Measurements from ENCODE around the gene SF3A2.

Gene SF3A2

DNA sequence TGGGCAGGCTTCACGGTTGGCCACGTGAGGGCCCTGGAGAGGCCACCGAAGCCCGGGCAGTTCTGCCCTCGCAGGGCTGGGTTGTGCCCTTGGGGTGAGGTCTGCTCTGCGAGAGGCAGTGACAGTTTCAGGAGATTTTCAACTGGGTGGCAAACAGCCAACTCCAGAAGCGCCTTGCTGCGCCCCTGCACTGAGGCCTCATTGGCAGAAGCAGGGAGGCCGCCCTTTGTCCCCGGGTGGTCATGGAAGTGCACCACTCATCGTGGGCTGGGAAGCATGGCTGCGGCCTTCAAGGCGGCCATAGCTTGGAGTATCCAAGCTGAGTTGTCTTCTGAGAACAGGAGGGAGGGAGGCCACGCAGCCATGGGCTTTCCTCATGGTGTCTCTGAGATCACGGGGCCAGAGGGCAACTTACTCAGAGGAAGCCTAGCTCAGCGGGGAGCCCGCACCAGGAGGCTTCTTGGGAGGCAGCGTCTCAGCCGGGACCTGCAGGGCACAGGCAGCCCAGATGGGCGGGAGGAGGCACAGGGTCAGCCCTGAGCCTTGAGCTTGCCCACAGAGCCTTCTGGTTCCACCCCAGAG lies 15.3 kb upstream of the SF3A2 start:
- Histone ChIP-seq H3K9ac (ENCODE audit: low read depth, low read length) (no peak overlapping the region), H3K27ac (ENCODE audit: low read depth, low read length) (no peak overlapping the region), H3K36me3 (ENCODE audit: insufficient read depth, low read length) (peaks cover 69% of the 10 kb centered on the region), H3K4me3 (ENCODE audit: low read length) (no peak overlapping the region), H3K4me1 (ENCODE audit: insufficient read depth, low read length) (no peaks in the 10 kb centered on the region), H3K27me3 (ENCODE audit: insufficient read depth, low read length) (no peaks in the 10 kb centered on the region), H3K9me3 (ENCODE audit: insufficient read depth, low read depth, low read length) (no peaks in the 10 kb centered on the region)
- WGBS = 91% methylated on average over 20 of the region's 20 CpGs

GRCh38 chr19:2221918-2222317 lies 14.7 kb upstream of the SF3A2 start:
- H3K27ac ChIP-seq (ENCODE audit: low read depth, low read length) = no peak overlapping the region
- no peak overlapping the region for H3K9ac ChIP-seq (ENCODE audit: low read depth, low read length)
- H3K27me3 ChIP-seq (ENCODE audit: insufficient read depth, low read length) = no peaks in the 10 kb centered on the region
- peaks cover 65% of the 10 kb centered on the region for H3K36me3 ChIP-seq (ENCODE audit: insufficient read depth, low read length)
- no peaks in the 10 kb centered on the region for H3K4me1 ChIP-seq (ENCODE audit: insufficient read depth, low read length)
- WGBS = 94% methylated on average over 20 of the region's 20 CpGs
- H3K9me3 ChIP-seq (ENCODE audit: insufficient read depth, low read depth, low read length) = no peaks in the 10 kb centered on the region
- no peak overlapping the region for H3K4me3 ChIP-seq (ENCODE audit: low read length)

- WGBS = 93% methylated on average over 18 of the region's 18 CpGs
- peaks cover 60% of the 10 kb centered on the region for H3K36me3 ChIP-seq (ENCODE audit: insufficient read depth, low read length)
These were observed 13.2 kb upstream of the SF3A2 start for GRCh38 chr19:2223391-2223790.

DNA sequence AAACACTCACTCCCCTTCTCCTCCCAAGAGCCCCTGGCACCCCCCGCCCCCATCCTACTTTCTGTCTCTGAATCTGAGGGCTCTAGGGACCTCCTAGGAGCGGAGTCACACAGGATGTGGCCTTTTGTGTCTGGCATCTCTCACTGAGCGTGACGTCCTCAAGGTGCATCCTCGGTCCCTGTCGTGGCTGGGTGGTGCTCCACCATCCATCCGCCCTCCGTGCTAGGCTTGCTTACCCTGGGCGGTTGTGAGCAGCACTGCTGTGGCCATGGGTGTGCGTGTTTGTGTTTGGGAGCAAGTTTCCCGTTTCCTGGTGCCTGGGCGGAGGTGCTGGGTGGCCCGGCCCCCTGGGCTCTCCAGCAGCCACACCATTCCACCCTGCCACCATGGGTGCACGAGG lies 12.7 kb upstream of the SF3A2 start:
- H3K27me3 ChIP-seq (ENCODE audit: insufficient read depth, low read length) = no peaks in the 10 kb centered on the region
- H3K9ac ChIP-seq (ENCODE audit: low read depth, low read length) = no peak overlapping the region
- H3K27ac ChIP-seq (ENCODE audit: low read depth, low read length) = no peak overlapping the region
- H3K36me3 ChIP-seq (ENCODE audit: insufficient read depth, low read length) = peaks cover 59% of the 10 kb centered on the region
- no peaks in the 10 kb centered on the region for H3K4me1 ChIP-seq (ENCODE audit: insufficient read depth, low read length)
- H3K4me3 ChIP-seq (ENCODE audit: low read length) = no peak overlapping the region
- 96% methylated on average over 14 of the region's 14 CpGs for WGBS
- H3K9me3 ChIP-seq (ENCODE audit: insufficient read depth, low read depth, low read length) = no peaks in the 10 kb centered on the region

More at GRCh38 chr19:2223391-2223790, 13.2 kb upstream of the SF3A2 start:
- Histone ChIP-seq H3K4me3 (ENCODE audit: low read length) (no peak overlapping the region), H3K4me1 (ENCODE audit: insufficient read depth, low read length) (no peaks in the 10 kb centered on the region), H3K9ac (ENCODE audit: low read depth, low read length) (no peak overlapping the region), H3K9me3 (ENCODE audit: insufficient read depth, low read depth, low read length) (no peaks in the 10 kb centered on the region), H3K27ac (ENCODE audit: low read depth, low read length) (no peak overlapping the region), H3K27me3 (ENCODE audit: insufficient read depth, low read length) (no peaks in the 10 kb centered on the region)

DNA sequence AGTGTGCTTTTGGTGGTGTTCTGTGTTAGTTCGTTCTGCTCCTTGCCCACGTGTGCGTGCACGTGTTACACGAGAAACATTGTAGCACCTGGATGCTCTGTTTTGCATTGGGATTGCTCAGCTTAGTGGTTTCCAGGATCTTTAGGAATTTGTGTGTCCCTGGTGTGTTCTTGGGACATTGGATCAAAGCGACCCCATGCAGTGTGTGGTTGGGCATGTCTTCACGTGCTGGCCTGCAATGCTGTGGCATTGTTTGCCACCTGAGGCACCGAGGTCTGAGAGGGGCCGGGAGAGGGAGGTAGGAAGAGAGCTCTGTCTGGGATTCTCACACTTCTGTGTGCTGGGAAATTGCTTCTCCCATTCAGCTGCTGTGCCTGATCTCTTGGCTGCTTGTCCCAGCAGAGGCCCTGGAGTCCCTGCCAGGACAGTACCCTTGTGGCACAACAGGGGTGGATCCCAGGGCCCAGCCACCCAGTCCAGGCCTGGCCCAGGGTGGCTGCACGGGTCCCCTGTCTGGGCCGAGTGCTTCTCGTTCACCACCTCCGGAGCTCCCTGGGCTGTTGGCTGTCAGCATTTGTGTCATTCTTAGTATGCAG lies 11.8 kb upstream of the SF3A2 start:
- Histone ChIP-seq H3K27me3 (ENCODE audit: insufficient read depth, low read length) (no peaks in the 10 kb centered on the region), H3K27ac (ENCODE audit: low read depth, low read length) (no peak overlapping the region), H3K36me3 (ENCODE audit: insufficient read depth, low read length) (peaks cover 61% of the 10 kb centered on the region), H3K9ac (ENCODE audit: low read depth, low read length) (no peak overlapping the region), H3K4me3 (ENCODE audit: low read length) (no peak overlapping the region), H3K9me3 (ENCODE audit: insufficient read depth, low read depth, low read length) (no peaks in the 10 kb centered on the region), H3K4me1 (ENCODE audit: insufficient read depth, low read length) (no peaks in the 10 kb centered on the region)
- 94% methylated on average over 13 of the region's 13 CpGs for WGBS

DNA sequence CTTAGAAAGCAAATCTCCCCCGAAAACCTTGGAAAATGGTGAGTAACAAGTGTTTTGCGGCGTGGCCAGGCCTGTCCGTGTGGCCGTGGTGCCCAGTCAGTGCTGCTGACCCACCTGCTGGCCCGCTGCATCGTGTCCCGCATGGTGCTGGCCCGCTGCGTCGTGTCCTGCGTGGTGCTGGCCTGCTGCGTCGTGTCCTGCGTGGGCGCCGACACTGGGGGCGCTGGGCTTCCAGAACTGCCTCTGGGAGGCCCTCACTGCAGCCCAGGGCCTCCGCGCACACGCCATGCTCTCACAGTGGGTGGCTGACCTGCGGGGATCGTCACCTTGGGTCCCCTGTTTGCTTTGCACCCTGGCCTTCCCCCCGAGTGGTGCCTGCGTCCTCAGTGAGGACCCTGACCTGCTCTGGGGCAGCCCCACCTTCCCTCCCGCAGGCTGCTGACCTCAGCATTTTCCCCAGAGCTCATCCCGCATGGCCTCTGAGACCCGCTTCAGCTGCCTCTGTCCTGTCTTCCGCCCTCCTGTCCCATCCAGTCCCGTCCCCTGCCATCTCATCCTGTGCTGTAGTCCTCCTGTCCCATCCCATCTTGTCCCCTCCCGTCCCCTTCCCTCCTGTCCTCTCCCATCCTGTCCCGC lies 11.1 kb upstream of the SF3A2 start:
- no peaks in the 10 kb centered on the region for H3K9me3 ChIP-seq (ENCODE audit: insufficient read depth, low read depth, low read length)
- no peaks in the 10 kb centered on the region for H3K4me1 ChIP-seq (ENCODE audit: insufficient read depth, low read length)
- no peak overlapping the region for H3K27ac ChIP-seq (ENCODE audit: low read depth, low read length)
- H3K27me3 ChIP-seq (ENCODE audit: insufficient read depth, low read length) = no peaks in the 10 kb centered on the region
- H3K36me3 ChIP-seq (ENCODE audit: insufficient read depth, low read length) = peaks cover 60% of the 10 kb centered on the region
- 96% methylated on average over 32 of the region's 32 CpGs for WGBS
- H3K9ac ChIP-seq (ENCODE audit: low read depth, low read length) = no peak overlapping the region
- H3K4me3 ChIP-seq (ENCODE audit: low read length) = no peak overlapping the region

- Histone ChIP-seq H3K27ac (ENCODE audit: low read depth, low read length) (no peak overlapping the region), H3K27me3 (ENCODE audit: insufficient read depth, low read length) (no peaks in the 10 kb centered on the region), H3K36me3 (ENCODE audit: insufficient read depth, low read length) (peaks cover 59% of the 10 kb centered on the region), H3K9me3 (ENCODE audit: insufficient read depth, low read depth, low read length) (no peaks in the 10 kb centered on the region), H3K9ac (ENCODE audit: low read depth, low read length) (no peak overlapping the region), H3K4me3 (ENCODE audit: low read length) (no peak overlapping the region), H3K4me1 (ENCODE audit: insufficient read depth, low read length) (no peaks in the 10 kb centered on the region)
- WGBS = 97% methylated on average over 59 of the region's 59 CpGs
These were observed 10.4 kb upstream of the SF3A2 start for GRCh38 chr19:2226051-2226839.

DNA sequence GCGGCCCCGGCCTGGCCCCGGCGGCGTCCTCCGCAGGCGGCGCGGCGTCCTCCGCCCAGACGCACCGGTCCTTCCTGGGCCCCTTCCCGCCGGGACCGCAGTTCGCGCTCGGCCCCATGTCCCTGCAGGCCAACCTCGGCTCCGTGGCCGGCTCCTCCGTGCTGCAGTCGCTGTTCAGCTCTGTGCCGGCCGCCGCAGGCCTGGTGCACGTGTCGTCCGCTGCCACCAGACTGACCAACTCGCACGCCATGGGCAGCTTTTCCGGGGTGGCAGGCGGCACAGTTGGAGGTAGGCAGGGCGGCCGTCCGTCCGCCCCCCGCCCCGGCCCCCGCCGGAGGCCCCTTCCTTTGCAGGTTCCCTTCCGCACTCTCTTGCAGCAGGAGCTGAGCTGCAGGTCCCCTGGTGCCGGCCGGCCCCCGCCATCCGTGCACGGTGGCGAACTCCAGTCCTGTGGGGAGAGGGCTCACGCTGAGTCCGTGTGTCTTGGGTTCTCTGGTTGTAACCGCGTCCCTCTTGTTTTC lies 9.7 kb upstream of the SF3A2 start:
- no peaks in the 10 kb centered on the region for H3K27me3 ChIP-seq (ENCODE audit: insufficient read depth, low read length)
- no peak overlapping the region for H3K4me3 ChIP-seq (ENCODE audit: low read length)
- peaks cover 62% of the 10 kb centered on the region for H3K36me3 ChIP-seq (ENCODE audit: insufficient read depth, low read length)
- H3K9ac ChIP-seq (ENCODE audit: low read depth, low read length) = no peak overlapping the region
- no peak overlapping the region for H3K27ac ChIP-seq (ENCODE audit: low read depth, low read length)
- H3K4me1 ChIP-seq (ENCODE audit: insufficient read depth, low read length) = no peaks in the 10 kb centered on the region
- 96% methylated on average over 53 of the region's 53 CpGs for WGBS
- H3K9me3 ChIP-seq (ENCODE audit: insufficient read depth, low read depth, low read length) = no peaks in the 10 kb centered on the region

- WGBS = 95% methylated on average over 63 of the region's 67 CpGs
- no peaks in the 10 kb centered on the region for H3K4me1 ChIP-seq (ENCODE audit: insufficient read depth, low read length)
- no peak overlapping the region for H3K9ac ChIP-seq (ENCODE audit: low read depth, low read length)
- no peak overlapping the region for H3K27ac ChIP-seq (ENCODE audit: low read depth, low read length)
- H3K4me3 ChIP-seq (ENCODE audit: low read length) = no peak overlapping the region
- H3K27me3 ChIP-seq (ENCODE audit: insufficient read depth, low read length) = no peaks in the 10 kb centered on the region
- peaks cover 63% of the 10 kb centered on the region for H3K36me3 ChIP-seq (ENCODE audit: insufficient read depth, low read length)
- no peaks in the 10 kb centered on the region for H3K9me3 ChIP-seq (ENCODE audit: insufficient read depth, low read depth, low read length)
These were observed 9.0 kb upstream of the SF3A2 start for GRCh38 chr19:2227415-2228156.

DNA sequence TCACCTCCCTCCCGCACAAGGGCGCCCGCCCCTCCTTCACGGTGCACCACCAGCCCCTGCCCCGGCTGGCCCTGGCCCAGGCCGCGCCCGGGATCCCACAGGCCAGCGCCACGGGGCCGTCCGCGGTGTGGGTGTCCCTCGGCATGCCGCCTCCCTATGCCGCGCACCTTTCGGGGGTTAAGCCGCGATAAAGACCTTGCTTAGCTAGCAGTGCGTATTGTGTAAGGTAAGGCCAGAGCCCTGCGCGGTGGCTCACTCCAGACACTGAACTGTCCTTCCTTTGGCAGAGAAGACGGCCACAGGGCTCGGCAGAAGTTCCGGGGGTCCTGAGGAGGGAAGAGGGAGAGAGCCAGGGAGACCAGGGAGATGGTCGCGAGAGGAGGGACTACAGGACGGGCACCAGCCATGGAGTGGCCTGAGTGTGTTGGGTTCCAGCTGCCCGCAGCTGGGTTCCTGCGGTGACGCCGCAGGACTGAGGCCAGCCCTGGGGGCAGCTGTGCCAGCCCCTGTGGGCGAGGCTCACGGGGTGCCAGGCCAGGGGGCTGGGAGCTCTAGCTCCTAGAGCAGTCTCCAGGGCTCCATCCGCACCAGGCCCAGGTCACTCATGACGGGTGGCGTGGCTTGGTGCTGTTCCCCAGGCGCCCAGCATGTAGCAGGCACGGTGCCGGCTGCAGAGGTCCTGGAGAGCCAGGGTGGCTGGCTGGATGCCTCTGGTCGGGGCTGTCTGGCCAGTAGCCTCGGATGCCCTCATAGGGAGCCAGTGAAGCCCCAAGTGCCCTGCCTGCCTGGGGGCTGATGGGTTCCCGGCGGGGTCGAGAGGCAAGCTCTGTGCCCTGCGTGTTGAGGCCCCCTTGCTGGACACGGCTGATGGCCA lies 8.2 kb upstream of the SF3A2 start:
- Histone ChIP-seq H3K27me3 (ENCODE audit: insufficient read depth, low read length) (no peaks in the 10 kb centered on the region), H3K4me1 (ENCODE audit: insufficient read depth, low read length) (no peaks in the 10 kb centered on the region), H3K4me3 (ENCODE audit: low read length) (no peak overlapping the region), H3K36me3 (ENCODE audit: insufficient read depth, low read length) (peaks cover 61% of the 10 kb centered on the region), H3K27ac (ENCODE audit: low read depth, low read length) (no peak overlapping the region), H3K9me3 (ENCODE audit: insufficient read depth, low read depth, low read length) (no peaks in the 10 kb centered on the region), H3K9ac (ENCODE audit: low read depth, low read length) (no peak overlapping the region)
- WGBS = 97% methylated on average over 48 of the region's 48 CpGs
